ENCODE results near the gene RPS6KA4. TPM values are rescaled to one million over a fixed set of nuclear protein-coding genes. Genes with fewer than 3 reads are reported as not detected.

Gene RPS6KA4
- total and polyA plus RNA-seq, 2 of the 13 experiments (the other 11 are each of a cell fraction or from before 2014, with no cell fraction given), result 8.9 to 14.2 TPM

- TF ChIP-seq E2F1 (CRISPR knock-in tag; IDR thresholded peaks at IDR 0.05) (no peak), FUBP1 (CRISPR knock-in tag; IDR thresholded peaks at IDR 0.05; ENCODE audit: borderline replicate concordance) (no peak), FOXK2 (IDR thresholded peaks at IDR 0.05) (no peak), SOX5 (CRISPR knock-in tag; IDR thresholded peaks at IDR 0.05; ENCODE audit: borderline replicate concordance) (no peak), ZNF530 (CRISPR knock-in tag; IDR thresholded peaks at IDR 0.05; ENCODE audit: low read depth) (no peak), HNRNPH1 (optimal IDR thresholded peaks at IDR 0.05; ENCODE audit: low read depth, low read length) (no peak), KAT7 (CRISPR knock-in tag; IDR thresholded peaks at IDR 0.05; ENCODE audit: borderline replicate concordance) (no peak), ATF4 (CRISPR knock-in tag; IDR thresholded peaks at IDR 0.05) (no peak), AKNA (CRISPR knock-in tag; IDR thresholded peaks at IDR 0.05; ENCODE audit: borderline replicate concordance) (no peak), ZNF644 (CRISPR knock-in tag; IDR thresholded peaks at IDR 0.05; ENCODE audit: low read depth) (no peak), ZSCAN22 (CRISPR knock-in tag; IDR thresholded peaks at IDR 0.05) (no peak), ZNF180 (CRISPR knock-in tag; IDR thresholded peaks at IDR 0.05; ENCODE audit: borderline replicate concordance, low read depth) (no peak), ZFX (CRISPR knock-in tag; IDR thresholded peaks at IDR 0.05; ENCODE audit: low read depth) (no peak; the same call in 1 of the 2 replicates), KDM3A (CRISPR knock-in tag; IDR thresholded peaks at IDR 0.05; ENCODE audit: low read depth) (peak; percentile 44; the same call in 1 of the 2 replicates), SP2 (CRISPR knock-in tag; IDR thresholded peaks at IDR 0.05) (peak; percentile 83), PITX1 (CRISPR knock-in tag; IDR thresholded peaks at IDR 0.05) (peak; percentile 43; the same call in 1 of the 2 replicates), ZNF792 (CRISPR knock-in tag; IDR thresholded peaks at IDR 0.05) (peak; percentile 43; the same call in 1 of the 2 replicates), GPN1 (CRISPR knock-in tag; IDR thresholded peaks at IDR 0.05; ENCODE audit: borderline replicate concordance) (no peak), FOSL2 (CRISPR knock-in tag; IDR thresholded peaks at IDR 0.05) (no peak), ZNF550 (CRISPR knock-in tag; IDR thresholded peaks at IDR 0.05; ENCODE audit: borderline replicate concordance) (no peak), CCAR2 (optimal IDR thresholded peaks at IDR 0.05; ENCODE audit: low read depth, low read length) (no peak), RFX3 (CRISPR knock-in tag; IDR thresholded peaks at IDR 0.05) (no peak), MIXL1 (CRISPR knock-in tag; IDR thresholded peaks at IDR 0.05) (no peak)
These were observed 41.5 kb upstream of the RPS6KA4 start, which contains the start of gene TRMT112 (continued) for GRCh38 chr11:64317325-64317960.
